Measurements from ENCODE around the gene MRPL42. TPM values are rescaled to one million over a fixed set of nuclear protein-coding genes. Genes with fewer than 3 reads are reported as not detected.

MRPL42 gene
- total and polyA plus RNA-seq, 2 donors (not counting 1 experiment from before 2014, with no cell fraction given): 31.5 to 45.2 TPM

DNA sequence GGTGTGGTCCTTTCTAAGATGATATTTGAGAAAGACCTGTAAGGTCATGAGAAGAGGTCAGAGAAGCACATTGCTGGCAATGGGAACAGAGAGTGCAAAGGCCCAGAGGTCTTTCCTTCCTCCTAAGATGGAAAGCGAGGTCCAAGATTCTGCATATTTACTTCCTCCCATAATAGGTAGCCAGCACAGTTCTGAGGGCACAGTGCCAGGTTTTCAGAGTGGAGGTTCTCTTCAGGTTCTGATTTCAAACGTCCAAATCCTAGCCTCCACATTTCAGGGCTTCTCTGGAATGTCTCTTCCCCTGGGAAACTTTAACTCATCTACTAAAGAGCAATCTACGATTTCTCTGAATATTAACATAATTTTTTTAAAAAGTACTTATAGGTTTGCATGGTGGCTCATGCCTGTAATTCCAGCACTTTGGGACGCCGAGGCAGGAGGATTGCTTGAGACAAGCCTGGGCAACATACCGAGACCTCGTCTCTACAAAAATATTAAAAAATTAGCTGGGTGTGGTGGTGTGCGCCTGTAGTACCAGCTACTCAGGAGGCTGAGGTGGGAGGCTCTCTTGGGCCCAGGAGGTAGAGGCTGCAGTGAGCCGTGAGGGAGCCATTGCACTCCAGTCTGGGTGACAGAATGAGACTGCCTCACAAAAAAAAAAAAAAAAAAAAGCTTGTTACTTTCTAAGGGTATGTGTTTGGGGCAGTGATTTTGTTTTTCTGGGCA lies 526 bp upstream of the MRPL42 start:
- intact Hi-C loops (cut with micrococcal nuclease): loop anchor here (1.0 kb wide), 5 partner anchors 24 to 537 kb away; partner anchors contain the start of genes CRADD and EEA1

More for the DNA sequence above, 526 bp upstream of the MRPL42 start:
- Mint-ChIP-seq H3K4me1 (peaks cover 28% of the 10 kb centered on the region), H3K4me3 (peak overlapping the region; percentile 95), H3K9me3 (ENCODE audit: insufficient read depth) (peaks cover 2% of the 10 kb centered on the region), H3K27me3 (no peaks in the 10 kb centered on the region), H3K27ac (peak overlapping the region; percentile 95)
- ATAC-seq (ENCODE audit: low read depth) (no peak), DNase-seq (no peak)
- H3K79me2 ChIP-seq (ENCODE audit: control insufficient read depth, insufficient read depth, low read length): peaks cover 42% of the 10 kb centered on the region
- no peak for TF ChIP-seq EZH2 (IDR thresholded peaks at IDR 0.05; ENCODE audit: borderline replicate concordance, insufficient read depth, low read depth, low read length, poor library complexity, severe bottlenecking)
- TF ChIP-seq, protein P1, sequence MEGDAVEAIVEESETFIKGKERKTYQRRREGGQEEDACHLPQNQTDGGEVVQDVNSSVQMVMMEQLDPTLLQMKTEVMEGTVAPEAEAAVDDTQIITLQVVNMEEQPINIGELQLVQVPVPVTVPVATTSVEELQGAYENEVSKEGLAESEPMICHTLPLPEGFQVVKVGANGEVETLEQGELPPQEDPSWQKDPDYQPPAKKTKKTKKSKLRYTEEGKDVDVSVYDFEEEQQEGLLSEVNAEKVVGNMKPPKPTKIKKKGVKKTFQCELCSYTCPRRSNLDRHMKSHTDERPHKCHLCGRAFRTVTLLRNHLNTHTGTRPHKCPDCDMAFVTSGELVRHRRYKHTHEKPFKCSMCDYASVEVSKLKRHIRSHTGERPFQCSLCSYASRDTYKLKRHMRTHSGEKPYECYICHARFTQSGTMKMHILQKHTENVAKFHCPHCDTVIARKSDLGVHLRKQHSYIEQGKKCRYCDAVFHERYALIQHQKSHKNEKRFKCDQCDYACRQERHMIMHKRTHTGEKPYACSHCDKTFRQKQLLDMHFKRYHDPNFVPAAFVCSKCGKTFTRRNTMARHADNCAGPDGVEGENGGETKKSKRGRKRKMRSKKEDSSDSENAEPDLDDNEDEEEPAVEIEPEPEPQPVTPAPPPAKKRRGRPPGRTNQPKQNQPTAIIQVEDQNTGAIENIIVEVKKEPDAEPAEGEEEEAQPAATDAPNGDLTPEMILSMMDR (IDR thresholded peaks at IDR 0.05): no peak
- no peaks in the 10 kb centered on the region for H3K27me3 ChIP-seq (replicated peaks in 1 of 4; ENCODE audit: control extremely low read depth in 1 of 4, control insufficient read depth in 3 of 4, insufficient read depth in 4 of 4, low read length in 3 of 4)
- H2AFZ ChIP-seq (ENCODE audit: insufficient read depth, low read depth, low read length, poor library complexity, severe bottlenecking): peak overlapping the region; percentile 89
- H3K27ac ChIP-seq (ENCODE audit: low read length in 2 of 2): peak overlapping the region in 1 of 2 donors; percentile 80
- POLR2A ChIA-PET: interaction anchor here (0.5 to 1.2 kb wide), 6 partner anchors 25 to 537 kb away, joined by 3 to 6 read pairs (median 4); partner anchors contain the start of gene UBE2N
- WGBS (ENCODE audit: insufficient coverage): 98% methylated on average over 6 of the region's 9 CpGs
- peaks cover 2 to 10% of the 10 kb centered on the region in 2 experiments for H3K36me3 ChIP-seq (replicated peaks in 1 of 2; ENCODE audit: control extremely low read depth in 1 of 2, control insufficient read depth in 1 of 2, extremely low read depth in 1 of 2, insufficient read depth in 2 of 2, low read length in 1 of 2)
- peak overlapping the region in 4 of 5 experiments; percentile 64 to 82 (median 72) for H3K4me3 ChIP-seq (ENCODE audit: control extremely low read depth in 1 of 5, extremely low read depth in 1 of 5, insufficient read depth in 1 of 5, low read depth in 2 of 5, low read length in 4 of 5)
- H4K20me1 ChIP-seq (ENCODE audit: control insufficient read depth, insufficient read depth, low read length, poor library complexity, severe bottlenecking): no peaks in the 10 kb centered on the region
- H3K4me1 ChIP-seq (ENCODE audit: control insufficient read depth in 2 of 2, insufficient read depth in 2 of 2, low read length in 2 of 2): peaks cover 12 to 17% of the 10 kb centered on the region in 2 donors
- H3K4me2 ChIP-seq (replicated peaks; ENCODE audit: low read depth, low read length, poor library complexity, severe bottlenecking): peak overlapping the region; percentile 77
- H3K9ac ChIP-seq (ENCODE audit: low read length): peak overlapping the region; percentile 76
- H3K9me3 ChIP-seq (ENCODE audit: control extremely low read depth in 1 of 3, control insufficient read depth in 2 of 3, insufficient read depth in 1 of 3, low read length in 2 of 3): no peaks in the 10 kb centered on the region
- CTCF ChIA-PET: interaction anchor here (0.8 to 1.9 kb wide), 13 partner anchors 17 to 683 kb away, joined by 3 to 8 read pairs (median 4); no protein-coding TSS in a partner anchor
